Chondrocyte (in vitro differentiated cells): ENCODE results near the gene NSUN6. TPM values are rescaled to one million over a fixed set of nuclear protein-coding genes. Genes with fewer than 3 reads are reported as not detected.
A peak's percentile ranks its signal among the peaks of the same experiment; 100 is the strongest.

ENCODE experiments used
- DNase-seq: peaks from one replicate; pipeline ENCODE4 v3.0.0; 2021; ENCODE audit warnings: mixed read lengths, low spot score
- H3K27ac Mint-ChIP-seq: one replicate; pipeline ENCODE4 v1.8.0; 2021; ENCODE audit warnings: mild to moderate bottlenecking, moderate library complexity, mixed read lengths; ENCODE audit not compliant: unreplicated experiment
- H3K27me3 Mint-ChIP-seq: 2 replicates; pipeline ENCODE4 v1.8.0; 2021; ENCODE audit warnings: low read depth, mixed read lengths
- H3K36me3 Mint-ChIP-seq: 2 replicates; pipeline ENCODE4 v1.8.0; 2021; ENCODE audit warnings: low read depth, mixed read lengths
- H3K4me1 Mint-ChIP-seq: 2 replicates; pipeline ENCODE4 v1.8.0; 2021; ENCODE audit warnings: low read depth, mild to moderate bottlenecking, mixed read lengths
- H3K4me3 Mint-ChIP-seq: one replicate; pipeline ENCODE4 v1.8.0; 2021; ENCODE audit warnings: mild to moderate bottlenecking, moderate library complexity, mixed read lengths; ENCODE audit not compliant: unreplicated experiment
- H3K9me3 Mint-ChIP-seq: 2 replicates; pipeline ENCODE4 v1.8.0; 2021; ENCODE audit warnings: low read depth, mixed read lengths
- long read RNA-seq: library from polyadenylated mRNA; stranded (forward); transcript quantifications from one replicate; pipeline ENCODE4 v2.0.0, GENCODE V29; 2021
- total RNA-seq: library from RNA; stranded (reverse); gene quantifications from 3 replicates; pipeline ENCODE4 v1.2.1, GENCODE V29; 2021
- TF ChIP-seq, protein P1 (sequence below): fragments of 200-600 bp; sonication (generic); IDR thresholded peaks from 2 replicates; pipeline ENCODE4 v1.5.0; 2021; ENCODE audit warnings: antibody characterized with exemption, mild to moderate bottlenecking, moderate library complexity

The NSUN6 gene, protein sequence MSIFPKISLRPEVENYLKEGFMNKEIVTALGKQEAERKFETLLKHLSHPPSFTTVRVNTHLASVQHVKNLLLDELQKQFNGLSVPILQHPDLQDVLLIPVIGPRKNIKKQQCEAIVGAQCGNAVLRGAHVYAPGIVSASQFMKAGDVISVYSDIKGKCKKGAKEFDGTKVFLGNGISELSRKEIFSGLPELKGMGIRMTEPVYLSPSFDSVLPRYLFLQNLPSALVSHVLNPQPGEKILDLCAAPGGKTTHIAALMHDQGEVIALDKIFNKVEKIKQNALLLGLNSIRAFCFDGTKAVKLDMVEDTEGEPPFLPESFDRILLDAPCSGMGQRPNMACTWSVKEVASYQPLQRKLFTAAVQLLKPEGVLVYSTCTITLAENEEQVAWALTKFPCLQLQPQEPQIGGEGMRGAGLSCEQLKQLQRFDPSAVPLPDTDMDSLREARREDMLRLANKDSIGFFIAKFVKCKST
- 3.3 to 6.9 TPM (median 4.6 TPM) in 3 replicates for total RNA-seq
- long read RNA-seq, partial matches to known transcripts = 0 of 2 reads
- long read RNA-seq, other reads (novel, unspliced or antisense) = 1 of 2 reads

DNA sequence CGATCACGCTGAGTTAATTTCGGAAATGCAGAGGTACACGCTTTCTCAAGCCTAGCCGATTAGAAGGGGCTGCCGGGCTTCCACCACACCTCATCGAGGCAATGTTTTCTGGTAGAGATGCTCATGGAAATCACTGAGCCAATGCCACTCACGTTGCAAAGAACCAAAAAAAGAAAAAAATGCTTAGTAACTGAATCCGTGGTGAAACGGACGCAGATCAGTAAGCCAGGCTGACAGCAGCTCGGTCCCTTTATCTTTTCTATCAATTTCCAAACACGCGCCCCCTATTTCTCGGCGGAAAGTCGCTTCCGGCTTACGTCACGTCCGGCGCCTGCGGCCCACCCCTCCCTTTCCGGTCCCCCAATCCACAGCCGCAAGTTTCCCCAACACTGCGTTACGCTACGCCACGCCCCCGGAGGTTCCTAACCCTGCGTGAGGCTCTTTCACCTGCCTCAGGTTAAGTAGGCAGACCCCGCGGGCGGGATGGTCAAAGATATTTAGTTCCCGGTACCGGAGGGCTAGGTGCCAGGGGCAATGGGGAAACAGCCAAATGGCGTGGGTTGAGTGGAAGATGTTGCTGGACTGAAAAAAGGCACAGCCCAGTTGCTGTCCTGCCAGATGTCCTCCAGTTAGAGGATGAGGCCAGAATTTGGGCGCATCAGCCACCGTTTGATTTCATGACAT, at the start of gene NSUN6:
TSS of gene NSUN6 (minus strand) at position 264 of the 684 bp plus-strand sequence. CDS start 384 bp downstream, outside the sequence.
- Mint-ChIP-seq H3K9me3 (no peaks in the 10 kb centered on the region), H3K27me3 (no peaks in the 10 kb centered on the region), H3K4me1 (peaks cover 30% of the 10 kb centered on the region), H3K4me3 (peak within 1 kb of the TSS; percentile 90), H3K27ac (peak within 1 kb of the TSS; percentile 91), H3K36me3 (no peaks in the 10 kb centered on the region)
- DNase-seq = no peak
- TF ChIP-seq, protein P1, sequence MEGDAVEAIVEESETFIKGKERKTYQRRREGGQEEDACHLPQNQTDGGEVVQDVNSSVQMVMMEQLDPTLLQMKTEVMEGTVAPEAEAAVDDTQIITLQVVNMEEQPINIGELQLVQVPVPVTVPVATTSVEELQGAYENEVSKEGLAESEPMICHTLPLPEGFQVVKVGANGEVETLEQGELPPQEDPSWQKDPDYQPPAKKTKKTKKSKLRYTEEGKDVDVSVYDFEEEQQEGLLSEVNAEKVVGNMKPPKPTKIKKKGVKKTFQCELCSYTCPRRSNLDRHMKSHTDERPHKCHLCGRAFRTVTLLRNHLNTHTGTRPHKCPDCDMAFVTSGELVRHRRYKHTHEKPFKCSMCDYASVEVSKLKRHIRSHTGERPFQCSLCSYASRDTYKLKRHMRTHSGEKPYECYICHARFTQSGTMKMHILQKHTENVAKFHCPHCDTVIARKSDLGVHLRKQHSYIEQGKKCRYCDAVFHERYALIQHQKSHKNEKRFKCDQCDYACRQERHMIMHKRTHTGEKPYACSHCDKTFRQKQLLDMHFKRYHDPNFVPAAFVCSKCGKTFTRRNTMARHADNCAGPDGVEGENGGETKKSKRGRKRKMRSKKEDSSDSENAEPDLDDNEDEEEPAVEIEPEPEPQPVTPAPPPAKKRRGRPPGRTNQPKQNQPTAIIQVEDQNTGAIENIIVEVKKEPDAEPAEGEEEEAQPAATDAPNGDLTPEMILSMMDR = peak; percentile 63

GRCh38 chr10:18699849-18700840, 48.8 kb upstream of the NSUN6 start:
- no peak overlapping the region for H3K4me3 Mint-ChIP-seq
- DNase-seq = no peak
- TF ChIP-seq, protein P1 = no peak
- no peak overlapping the region for H3K27ac Mint-ChIP-seq
- peaks cover 22% of the 10 kb centered on the region for H3K27me3 Mint-ChIP-seq
- no peaks in the 10 kb centered on the region for H3K36me3 Mint-ChIP-seq
- no peaks in the 10 kb centered on the region for H3K4me1 Mint-ChIP-seq
- peaks cover 8% of the 10 kb centered on the region for H3K9me3 Mint-ChIP-seq

DNA sequence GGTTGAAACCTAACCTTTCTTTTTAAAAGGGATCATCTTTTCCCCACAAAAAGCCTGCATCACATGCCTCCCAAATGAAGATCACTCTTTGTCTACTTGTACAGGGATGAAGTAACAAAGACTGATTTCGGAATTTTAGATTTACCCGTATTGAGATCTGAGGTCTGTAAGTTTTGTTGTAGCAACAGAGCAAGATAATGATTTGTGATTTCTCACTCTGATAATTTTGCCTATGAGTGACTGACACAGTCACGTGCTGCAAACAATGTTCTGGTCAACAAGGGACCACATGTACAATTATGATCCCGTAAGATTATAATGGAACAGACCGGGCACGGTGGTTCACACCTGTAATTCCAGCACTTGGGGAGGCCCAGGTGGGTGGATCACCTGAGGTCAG, 39.2 kb upstream of the NSUN6 start:
- TF ChIP-seq, protein P1 = no peak

DNA sequence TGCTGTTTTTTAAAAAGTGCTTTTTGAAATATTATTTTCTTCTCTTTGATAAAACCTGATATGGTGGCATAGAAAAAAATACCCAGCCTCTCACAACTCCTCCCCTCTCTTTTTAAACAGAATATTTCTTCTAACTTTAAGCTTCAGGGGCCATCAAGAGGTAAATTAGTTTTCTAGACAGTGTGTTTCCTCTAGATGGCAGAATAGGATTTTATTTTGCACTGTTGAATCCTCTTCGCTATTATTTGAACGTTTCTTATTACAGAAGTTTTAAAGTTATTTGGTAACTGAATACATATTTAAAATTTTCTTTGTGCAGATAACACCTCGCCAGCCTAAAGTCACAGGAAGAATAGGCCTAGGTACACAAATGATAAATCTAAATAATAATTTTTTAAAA, 38.1 kb upstream of the NSUN6 start:
- Mint-ChIP-seq H3K27me3 (no peaks in the 10 kb centered on the region), H3K4me1 (no peaks in the 10 kb centered on the region), H3K36me3 (no peaks in the 10 kb centered on the region), H3K27ac (no peak overlapping the region), H3K9me3 (no peaks in the 10 kb centered on the region), H3K4me3 (no peak overlapping the region)
- TF ChIP-seq, protein P1 = peak; percentile 82
- no peak for DNase-seq

More for the DNA sequence above, 39.2 kb upstream of the NSUN6 start:
- no peaks in the 10 kb centered on the region for H3K4me1 Mint-ChIP-seq
- no peak overlapping the region for H3K27ac Mint-ChIP-seq
- no peak overlapping the region for H3K4me3 Mint-ChIP-seq
- no peaks in the 10 kb centered on the region for H3K9me3 Mint-ChIP-seq
- no peak for DNase-seq
- H3K36me3 Mint-ChIP-seq = no peaks in the 10 kb centered on the region
- no peaks in the 10 kb centered on the region for H3K27me3 Mint-ChIP-seq
